HEK293 (cell line): Measurements from ENCODE around the gene JMJD6.
A peak's percentile ranks its signal among the peaks of the same experiment; 100 is the strongest.

Source experiments
- CTCF ChIA-PET: fragments of 350-600 bp; formaldehyde crosslinking; extraction: SDS; loops from one replicate; lab custom pipeline; 2021; ENCODE audit warnings: antibody characterized with exemption; lab: Yijun Ruan, JAX
- POLR2A ChIA-PET: fragments of 300-600 bp; formaldehyde crosslinking; extraction: SDS; loops from one replicate; lab custom pipeline; 2020; ENCODE audit warnings: antibody characterized with exemption, inconsistent platforms; lab: Yijun Ruan, JAX
- H3K27ac ChIP-seq: fragments of 200-500 bp; sonication (Bioruptor generic); 2 replicates; pipeline ENCODE4 v1.5.1; 2014; ENCODE audit warnings: low read depth, low read length, control low read depth, inconsistent platforms; ENCODE audit errors: extremely low read depth
- H3K36me3 ChIP-seq, 2 experiments: fragments of 200-500 bp in 1 of 2; sonication (Bioruptor generic) in 1 of 2; 1 replicate in 1 of 2; 2 replicates in 1 of 2; pipeline ENCODE4 v1.5.1; 2014 to 2017; ENCODE audit warnings: inconsistent platforms in 2 of 2, low read length in 2 of 2; ENCODE audit not compliant: control insufficient read depth in 2 of 2, insufficient read depth in 1 of 2
- H3K4me1 ChIP-seq: fragments of 200-500 bp; sonication (Bioruptor generic); 2 replicates; pipeline ENCODE4 v1.5.1; 2014; ENCODE audit warnings: mild to moderate bottlenecking, low read length, inconsistent platforms; ENCODE audit not compliant: control insufficient read depth, insufficient read depth
- H3K4me3 ChIP-seq: 2 replicates; pipeline ENCODE4 v1.5.1; 2011; ENCODE audit warnings: low read depth, mild to moderate bottlenecking, control low read depth, low read length, moderate library complexity
- H3K9me3 ChIP-seq: fragments of 200-500 bp; sonication (Bioruptor generic); 2 replicates; pipeline ENCODE4 v1.5.1; 2014; ENCODE audit warnings: low read depth, low read length, inconsistent platforms; ENCODE audit not compliant: control insufficient read depth, insufficient read depth
- CTCF ChIP-seq: fragments of 450-650 bp; formaldehyde crosslinking; IDR thresholded peaks from 2 replicates; pipeline ENCODE4 v1.5.1; 2016; ENCODE audit warnings: missing biosample characterization, missing genetic modification characterization
- FEZF1 ChIP-seq: fragments of 450-650 bp; formaldehyde crosslinking; IDR thresholded peaks from 2 replicates; pipeline ENCODE4 v1.5.1; 2016; ENCODE audit warnings: missing biosample characterization, missing genetic modification characterization
- KLF16 ChIP-seq: fragments of 450-650 bp; formaldehyde crosslinking; IDR thresholded peaks from 2 replicates; pipeline ENCODE4 v1.5.1; 2017; ENCODE audit warnings: missing biosample characterization, missing genetic modification characterization
- KLF9 ChIP-seq: fragments of 450-650 bp; formaldehyde crosslinking; IDR thresholded peaks from 2 replicates; pipeline ENCODE4 v1.5.1; 2016; ENCODE audit warnings: missing biosample characterization, missing genetic modification characterization, low read depth
- PRDM1 ChIP-seq: fragments of 450-650 bp; formaldehyde crosslinking; IDR thresholded peaks from 2 replicates; pipeline ENCODE4; 2016; ENCODE audit warnings: missing biosample characterization, missing genetic modification characterization
- ZBTB11 ChIP-seq: fragments of 450-650 bp; formaldehyde crosslinking; conservative IDR thresholded peaks from 2 replicates; pipeline ENCODE4 v1.5.1; 2016; ENCODE audit warnings: low read depth, missing biosample characterization, missing genetic modification characterization
- ZEB2 ChIP-seq: fragments of 450-650 bp; formaldehyde crosslinking; IDR thresholded peaks from 2 replicates; pipeline ENCODE4 v1.5.1; 2016; ENCODE audit warnings: missing biosample characterization, missing genetic modification characterization
- ZFP37 ChIP-seq: fragments of 450-650 bp; formaldehyde crosslinking; IDR thresholded peaks from 2 replicates; pipeline ENCODE4 v1.5.1; 2016; ENCODE audit warnings: missing biosample characterization, missing genetic modification characterization
- ZNF10 ChIP-seq: fragments of 450-650 bp; formaldehyde crosslinking; IDR thresholded peaks from 2 replicates; pipeline ENCODE4 v1.5.1; 2017; ENCODE audit warnings: missing biosample characterization, missing genetic modification characterization
- ZNF2 ChIP-seq: fragments of 450-650 bp; formaldehyde crosslinking; IDR thresholded peaks from 2 replicates; pipeline ENCODE4 v1.5.1; 2016; ENCODE audit warnings: missing biosample characterization, missing genetic modification characterization
- ZNF391 ChIP-seq: fragments of 450-650 bp; formaldehyde crosslinking; IDR thresholded peaks from 2 replicates; pipeline ENCODE4 v1.5.1; 2016; ENCODE audit warnings: low read depth, missing biosample characterization, missing genetic modification characterization, borderline replicate concordance
- ZNF423 ChIP-seq: fragments of 450-650 bp; formaldehyde crosslinking; IDR thresholded peaks from 2 replicates; pipeline ENCODE4 v1.5.1; 2016; ENCODE audit warnings: missing biosample characterization, missing genetic modification characterization
- ZNF426 ChIP-seq: fragments of 450-650 bp; formaldehyde crosslinking; IDR thresholded peaks from 2 replicates; pipeline ENCODE4 v1.5.1; 2017; ENCODE audit warnings: missing biosample characterization, missing genetic modification characterization, mild to moderate bottlenecking, inconsistent platforms, moderate library complexity
- ZNF600 ChIP-seq: fragments of 450-650 bp; formaldehyde crosslinking; IDR thresholded peaks from 2 replicates; pipeline ENCODE4 v1.5.1; 2016; ENCODE audit warnings: missing biosample characterization, missing genetic modification characterization
- ZNF610 ChIP-seq: fragments of 450-650 bp; formaldehyde crosslinking; IDR thresholded peaks from 2 replicates; pipeline ENCODE4 v1.5.1; 2016; ENCODE audit warnings: missing biosample characterization, missing genetic modification characterization, borderline replicate concordance
- ZNF624 ChIP-seq: fragments of 450-650 bp; formaldehyde crosslinking; IDR thresholded peaks from 2 replicates; pipeline ENCODE4 v1.5.1; 2017; ENCODE audit warnings: missing biosample characterization, missing genetic modification characterization
- TF ChIP-seq, protein P1 (sequence below): fragments of 450-650 bp; formaldehyde crosslinking; IDR thresholded peaks from 2 replicates; pipeline ENCODE4 v1.5.1; 2017; ENCODE audit warnings: missing biosample characterization, missing genetic modification characterization
- TF ChIP-seq, protein P2 (sequence below): fragments of 450-650 bp; formaldehyde crosslinking; IDR thresholded peaks from 2 replicates; pipeline ENCODE4; 2016; ENCODE audit warnings: missing biosample characterization, missing genetic modification characterization
- TF ChIP-seq, protein P3 (sequence below): fragments of 450-650 bp; IDR thresholded peaks from 2 replicates; pipeline ENCODE4 v1.5.1; 2018; ENCODE audit warnings: missing biosample characterization, mild to moderate bottlenecking, missing genetic modification characterization

JMJD6 gene

GRCh38 chr17:76735586-76736348 is 9.4 kb upstream of the JMJD6 start (continued):
- TF ChIP-seq, protein P1, sequence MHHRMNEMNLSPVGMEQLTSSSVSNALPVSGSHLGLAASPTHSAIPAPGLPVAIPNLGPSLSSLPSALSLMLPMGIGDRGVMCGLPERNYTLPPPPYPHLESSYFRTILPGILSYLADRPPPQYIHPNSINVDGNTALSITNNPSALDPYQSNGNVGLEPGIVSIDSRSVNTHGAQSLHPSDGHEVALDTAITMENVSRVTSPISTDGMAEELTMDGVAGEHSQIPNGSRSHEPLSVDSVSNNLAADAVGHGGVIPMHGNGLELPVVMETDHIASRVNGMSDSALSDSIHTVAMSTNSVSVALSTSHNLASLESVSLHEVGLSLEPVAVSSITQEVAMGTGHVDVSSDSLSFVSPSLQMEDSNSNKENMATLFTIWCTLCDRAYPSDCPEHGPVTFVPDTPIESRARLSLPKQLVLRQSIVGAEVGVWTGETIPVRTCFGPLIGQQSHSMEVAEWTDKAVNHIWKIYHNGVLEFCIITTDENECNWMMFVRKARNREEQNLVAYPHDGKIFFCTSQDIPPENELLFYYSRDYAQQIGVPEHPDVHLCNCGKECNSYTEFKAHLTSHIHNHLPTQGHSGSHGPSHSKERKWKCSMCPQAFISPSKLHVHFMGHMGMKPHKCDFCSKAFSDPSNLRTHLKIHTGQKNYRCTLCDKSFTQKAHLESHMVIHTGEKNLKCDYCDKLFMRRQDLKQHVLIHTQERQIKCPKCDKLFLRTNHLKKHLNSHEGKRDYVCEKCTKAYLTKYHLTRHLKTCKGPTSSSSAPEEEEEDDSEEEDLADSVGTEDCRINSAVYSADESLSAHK, result no peak
- peak; percentile 85; the same call in 1 of the 2 replicates for TF ChIP-seq ZFP37 (tag by site-specific recombination)
- TF ChIP-seq ZNF391 (tag by site-specific recombination), result 0 out of 2 replicates have a peak, but pooled peaks have one; percentile 30
- peak; percentile 72; the same call in 1 of the 2 replicates for TF ChIP-seq ZNF2
- no peak for TF ChIP-seq ZNF624 (tag by site-specific recombination)
- TF ChIP-seq KLF9 (tag by site-specific recombination), result no peak
- peak; percentile 76 for TF ChIP-seq ZEB2 (tag by site-specific recombination)

- Histone ChIP-seq H3K27ac (peak overlapping the region; percentile 11; the same call in 1 of the 2 replicates), H3K9me3 (no peaks in the 10 kb centered on the region), H3K36me3 (peaks cover 40 to 59% of the 10 kb centered on the region in 2 experiments), H3K4me1 (peaks cover 15% of the 10 kb centered on the region), H3K4me3 (peak overlapping the region; percentile 67)
- ChIA-PET CTCF (interaction anchor here (0.6 to 2.0 kb wide), 6 partner anchors 8 to 234 kb away, joined by 3 to 6 read pairs (median 4); partner anchors contain the start of genes JMJD6 and METTL23), POLR2A (interaction anchor here (0.7 to 4.8 kb wide), 4 partner anchors 9 to 18 kb away, joined by 3 to 68 read pairs (median 6); partner anchors contain the start of genes JMJD6 and METTL23)
- TF ChIP-seq ZNF610 (tag by site-specific recombination) (no peak), ZNF2 (peak; percentile 68; the same call in 1 of the 2 replicates), ZNF423 (tag by site-specific recombination) (no peak), KLF16 (tag by site-specific recombination) (no peak), CTCF (no peak), ZNF426 (tag by site-specific recombination) (no peak), PRDM1 (0 out of 2 replicates have a peak, but pooled peaks have one; percentile 4)
Observed at GRCh38 chr17:76735006-76735405, 8.6 kb upstream of the JMJD6 start.

DNA sequence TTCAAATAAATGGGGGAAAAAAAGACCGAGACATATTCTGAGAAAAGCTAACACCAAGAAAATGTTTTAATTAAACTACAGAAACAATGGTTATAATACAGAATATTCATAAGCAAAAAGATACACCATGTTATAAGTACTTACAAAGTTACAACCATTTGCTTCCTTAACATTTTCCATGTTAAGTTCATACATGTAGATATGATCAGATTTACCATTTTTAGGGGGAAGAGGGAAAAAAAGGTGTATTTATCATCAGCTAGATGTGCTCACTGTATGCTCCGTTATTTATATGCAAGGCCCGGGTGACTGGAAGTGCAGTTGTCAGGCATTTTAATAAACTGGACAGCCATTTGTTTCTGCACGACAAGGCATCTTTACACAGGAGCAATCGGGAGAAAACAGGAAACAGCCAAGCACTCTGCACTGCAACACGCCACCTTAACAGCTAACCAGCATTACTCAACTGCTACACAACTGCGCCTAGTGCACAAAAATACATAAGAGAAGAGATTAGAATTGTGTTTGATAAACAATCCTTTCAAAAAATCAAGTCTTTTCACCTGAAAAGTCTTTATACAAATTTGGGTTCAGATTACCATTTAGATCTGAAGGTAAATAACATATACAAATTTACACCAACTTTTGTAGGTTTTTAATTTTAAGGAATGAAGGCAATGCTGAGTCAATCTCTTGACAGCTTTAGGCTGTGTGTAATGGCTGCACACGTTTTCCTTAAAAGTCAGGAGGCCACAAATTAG is 7.9 kb upstream of the JMJD6 start:
- TF ChIP-seq ZNF600 (tag by site-specific recombination), result peak; percentile 52; the same call in 1 of the 2 replicates
- peak; percentile 11; the same call in 1 of the 2 replicates for TF ChIP-seq ZNF2
- TF ChIP-seq, protein P2, sequence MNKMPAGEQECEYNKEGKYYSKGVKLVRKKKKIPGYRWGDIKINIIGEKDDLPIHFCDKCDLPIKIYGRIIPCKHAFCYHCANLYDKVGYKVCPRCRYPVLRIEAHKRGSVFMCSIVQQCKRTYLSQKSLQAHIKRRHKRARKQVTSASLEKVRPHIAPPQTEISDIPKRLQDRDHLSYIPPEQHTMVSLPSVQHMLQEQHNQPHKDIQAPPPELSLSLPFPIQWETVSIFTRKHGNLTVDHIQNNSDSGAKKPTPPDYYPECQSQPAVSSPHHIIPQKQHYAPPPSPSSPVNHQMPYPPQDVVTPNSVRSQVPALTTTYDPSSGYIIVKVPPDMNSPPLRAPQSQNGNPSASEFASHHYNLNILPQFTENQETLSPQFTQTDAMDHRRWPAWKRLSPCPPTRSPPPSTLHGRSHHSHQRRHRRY (tag by site-specific recombination), result no peak
- TF ChIP-seq FEZF1 (tag by site-specific recombination), result 0 out of 2 replicates have a peak, but pooled peaks have one; percentile 11
- TF ChIP-seq, protein P3, sequence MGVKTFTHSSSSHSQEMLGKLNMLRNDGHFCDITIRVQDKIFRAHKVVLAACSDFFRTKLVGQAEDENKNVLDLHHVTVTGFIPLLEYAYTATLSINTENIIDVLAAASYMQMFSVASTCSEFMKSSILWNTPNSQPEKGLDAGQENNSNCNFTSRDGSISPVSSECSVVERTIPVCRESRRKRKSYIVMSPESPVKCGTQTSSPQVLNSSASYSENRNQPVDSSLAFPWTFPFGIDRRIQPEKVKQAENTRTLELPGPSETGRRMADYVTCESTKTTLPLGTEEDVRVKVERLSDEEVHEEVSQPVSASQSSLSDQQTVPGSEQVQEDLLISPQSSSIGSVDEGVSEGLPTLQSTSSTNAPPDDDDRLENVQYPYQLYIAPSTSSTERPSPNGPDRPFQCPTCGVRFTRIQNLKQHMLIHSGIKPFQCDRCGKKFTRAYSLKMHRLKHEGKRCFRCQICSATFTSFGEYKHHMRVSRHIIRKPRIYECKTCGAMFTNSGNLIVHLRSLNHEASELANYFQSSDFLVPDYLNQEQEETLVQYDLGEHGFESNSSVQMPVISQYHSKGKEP (tag by site-specific recombination), result no peak
- TF ChIP-seq ZNF10 (tag by site-specific recombination), result peak; percentile 47; the same call in 1 of the 2 replicates
- TF ChIP-seq ZBTB11, result 0 out of 2 replicates have a peak, but pooled peaks have one; percentile 1
- POLR2A ChIA-PET, result interaction anchor here (0.7 to 4.8 kb wide), 4 partner anchors 8 to 17 kb away, joined by 3 to 68 read pairs (median 6); partner anchors contain the start of genes JMJD6 and METTL23
- CTCF ChIA-PET, result interaction anchor here (0.8 to 2.8 kb wide), 3 partner anchors 8 to 52 kb away, joined by 3 to 13 read pairs (median 6); partner anchors contain the start of genes JMJD6 and METTL23
- peaks cover 40 to 66% of the 10 kb centered on the region in 2 experiments for H3K36me3 ChIP-seq
- H3K4me3 ChIP-seq, result peak overlapping the region; percentile 67
- H3K27ac ChIP-seq, result no peak overlapping the region
- peaks cover 15% of the 10 kb centered on the region for H3K4me1 ChIP-seq
- no peaks in the 10 kb centered on the region for H3K9me3 ChIP-seq
